NCI-H2107 (cell line): ENCODE results near the gene POLG.

ENCODE experiments used
- DNase-seq: peaks from one replicate; lab custom pipeline; 2025; lab: John Stamatoyannopoulos, UW

Gene POLG

DNA sequence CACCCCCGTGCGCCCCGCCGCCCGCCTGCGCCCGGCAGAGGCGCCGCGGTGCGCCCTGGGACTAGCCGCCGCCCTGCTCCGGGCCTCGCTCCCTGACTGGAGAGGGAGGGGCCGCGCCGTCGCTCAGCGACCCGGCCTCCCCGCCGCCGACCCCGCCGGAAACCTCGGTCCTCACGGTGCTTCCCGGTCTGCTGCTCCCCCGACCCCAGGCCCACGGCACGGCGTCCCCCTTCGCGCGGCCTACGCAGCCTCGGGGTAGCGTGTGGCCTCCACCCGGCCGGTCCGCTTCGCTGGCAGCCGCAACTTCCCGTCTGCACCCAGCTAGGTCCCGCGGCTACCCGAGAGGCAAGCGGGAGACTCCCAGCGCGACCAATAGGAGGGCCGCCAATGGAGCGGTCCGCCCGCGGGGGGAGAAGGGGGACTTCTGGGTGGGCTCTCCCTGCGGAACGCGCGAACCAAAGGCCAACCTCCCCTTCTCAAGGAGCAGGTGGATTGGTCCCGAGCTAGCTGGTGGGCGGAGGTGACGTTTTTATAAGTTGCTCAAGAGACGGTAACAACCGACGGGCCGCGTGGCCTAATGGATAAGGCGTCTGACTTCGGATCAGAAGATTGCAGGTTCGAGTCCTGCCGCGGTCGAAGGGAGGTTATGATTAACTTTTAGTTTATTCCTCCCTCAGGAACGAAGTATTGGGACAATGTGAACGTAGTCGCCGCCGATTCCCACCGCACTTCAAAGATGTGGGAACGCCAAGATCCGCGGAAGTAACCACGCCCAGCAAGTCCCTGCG, at the start of gene POLG:
Gene POLG, minus strand, starts transcription at position 315 of the 788 bp plus-strand sequence. CDS start 1,070 bp downstream, outside the sequence.
- DNase-seq, result peak; percentile 74

DNA sequence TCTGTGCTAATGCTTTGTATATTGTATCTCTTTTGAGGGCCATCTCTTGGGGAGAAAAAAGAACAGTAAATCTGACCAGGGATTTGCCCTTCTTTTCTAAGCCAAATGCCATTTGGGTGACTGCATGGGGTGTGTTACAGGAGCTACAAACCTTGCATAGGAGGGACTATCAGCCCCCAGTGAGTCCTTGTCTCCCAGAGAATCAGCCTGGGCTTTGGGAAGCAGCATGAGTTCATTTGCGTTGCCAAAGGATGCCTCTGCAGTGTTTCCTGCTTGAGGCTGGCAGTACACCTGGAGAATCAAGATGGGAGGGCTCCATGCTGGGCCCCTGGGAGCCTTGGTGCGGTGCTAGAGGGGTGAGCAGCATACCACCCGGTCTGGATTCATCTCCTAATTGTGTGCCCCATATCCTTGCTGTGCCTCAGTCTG, 49.6 kb upstream of the POLG start:
- DNase-seq, result no peak

DNA sequence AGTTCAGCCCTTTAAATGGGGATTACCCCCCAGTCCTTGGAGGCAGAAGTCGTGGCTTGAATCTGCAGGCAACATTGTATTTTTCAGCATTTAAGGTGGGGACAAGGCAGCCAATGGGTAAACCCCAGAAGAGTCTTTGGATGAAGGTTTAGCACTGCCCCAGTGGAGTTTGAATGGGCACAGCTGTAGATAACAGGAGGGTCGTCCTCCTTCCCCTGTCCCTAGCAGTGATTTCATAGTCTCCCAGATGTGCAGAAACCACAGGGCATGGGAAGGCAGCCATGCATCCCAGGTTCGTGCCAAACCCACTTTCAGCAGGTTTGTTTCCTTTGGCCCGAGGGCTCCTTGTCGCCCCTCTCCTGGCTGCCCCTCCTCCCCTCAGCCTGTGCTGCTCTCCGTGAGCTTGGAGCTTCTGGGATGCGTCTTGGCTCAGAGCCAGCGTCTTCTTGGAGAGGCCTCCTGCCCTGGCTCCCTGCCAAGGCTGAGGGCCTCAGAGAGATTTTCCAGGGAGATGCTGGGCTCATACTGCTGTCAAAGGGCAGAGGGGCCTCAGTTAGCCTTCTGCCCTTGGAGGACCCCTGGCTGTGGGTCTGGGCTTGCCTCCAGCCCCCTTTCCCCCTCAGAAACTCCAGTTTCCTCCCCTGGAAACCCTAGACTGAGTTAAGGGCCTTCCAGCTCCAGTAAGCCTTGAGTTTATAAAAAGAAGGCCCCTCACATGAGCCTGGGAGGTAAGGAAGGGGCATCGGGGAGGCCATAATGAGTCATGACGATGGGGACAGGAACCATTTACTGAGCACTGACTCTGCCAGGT, 48.9 kb upstream of the POLG start:
- peak; percentile 10 for DNase-seq

- no peak for DNase-seq
These were observed 47.5 kb upstream of the POLG start for GRCh38 chr15:89381888-89382686.

GRCh38 chr15:89381331-89381730, 46.7 kb upstream of the POLG start:
- no peak for DNase-seq

DNA sequence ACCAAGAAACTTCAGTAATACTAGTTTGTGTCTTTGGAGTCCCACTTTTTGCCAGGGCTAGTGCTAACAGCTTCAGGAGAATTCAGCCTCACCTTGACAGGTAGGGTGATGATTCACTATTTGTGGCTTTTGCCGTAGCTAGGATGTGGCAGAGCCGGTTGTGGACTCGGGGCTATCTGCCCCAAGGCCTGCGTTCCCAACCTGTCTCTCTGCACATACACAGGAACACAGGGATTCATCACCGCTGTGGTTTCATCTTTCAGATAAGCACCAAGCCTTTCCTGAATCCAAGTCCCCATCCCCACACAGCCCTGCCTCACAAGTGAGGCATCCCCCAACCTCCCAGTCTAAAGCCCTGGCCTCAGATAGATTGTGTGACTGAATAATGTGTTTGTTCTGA, 45.2 kb upstream of the POLG start:
- no peak for DNase-seq

GRCh38 chr15:89379251-89379695, 44.6 kb upstream of the POLG start:
- DNase-seq, result no peak

- no peak for DNase-seq
These were observed 43.9 kb upstream of the POLG start for GRCh38 chr15:89378296-89379151.

DNA sequence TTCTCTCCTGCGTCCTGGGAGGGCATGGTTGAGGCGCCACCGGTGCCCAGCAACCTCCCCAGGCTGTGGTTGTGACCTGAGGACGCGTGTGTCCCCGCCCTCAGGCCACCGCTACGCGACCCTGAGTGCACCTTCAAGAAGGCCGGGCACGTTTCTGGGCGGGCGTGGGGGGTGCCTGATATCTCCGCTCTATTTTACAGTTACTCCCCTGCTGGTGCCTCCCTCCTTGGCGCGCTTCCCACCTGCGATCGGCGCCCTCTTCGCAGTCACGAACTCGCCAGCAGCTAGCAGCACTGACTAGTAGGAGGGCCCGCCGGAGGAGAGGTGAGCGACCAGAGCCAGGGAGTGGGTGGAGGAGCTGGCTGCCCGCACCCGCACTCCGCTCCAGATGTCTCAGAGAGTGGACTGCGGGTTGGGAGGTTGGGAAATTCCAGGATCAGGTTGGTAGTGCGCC, 43.2 kb upstream of the POLG start:
- DNase-seq, result no peak

DNA sequence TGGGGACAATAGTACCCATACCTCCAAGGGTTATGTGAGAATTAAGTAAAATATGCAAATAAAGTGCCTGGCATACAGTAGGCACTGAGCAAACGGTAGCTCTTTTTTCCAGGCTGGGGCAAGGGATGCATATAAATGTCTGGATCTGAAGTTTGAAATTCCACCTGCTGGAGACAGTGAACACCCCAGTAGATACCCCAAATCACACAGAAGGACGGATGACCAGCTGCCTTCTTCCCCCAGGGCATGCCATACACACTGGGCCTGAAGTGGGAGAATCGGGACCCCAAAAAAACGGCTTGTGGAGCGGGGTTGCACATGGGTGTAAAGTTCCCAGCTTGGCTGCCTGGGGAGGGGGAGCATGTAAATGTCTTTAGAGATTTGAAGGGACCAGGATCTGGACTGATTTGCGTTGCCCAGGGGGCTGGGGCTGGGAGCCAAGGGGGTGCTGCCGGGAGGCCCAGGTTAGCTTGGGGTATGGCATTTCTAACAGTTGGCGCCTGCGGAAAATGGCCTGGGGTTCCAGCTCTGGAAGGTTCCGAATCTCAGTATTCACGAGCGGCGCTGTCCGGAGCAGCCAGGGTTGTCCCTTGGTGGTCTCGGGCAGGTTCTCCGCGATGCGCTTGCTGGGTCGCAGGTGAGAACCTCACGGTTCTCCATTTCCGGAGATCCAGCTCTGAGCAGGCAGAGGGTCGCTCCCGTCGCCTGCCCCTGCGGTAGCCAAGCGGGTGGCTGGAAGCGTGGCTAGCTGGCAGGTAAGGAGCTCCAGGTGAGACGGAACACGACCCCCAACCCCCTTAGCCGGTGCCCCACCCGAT, 42.6 kb upstream of the POLG start:
- DNase-seq, result no peak

- no peak for DNase-seq
These were observed 41.8 kb upstream of the POLG start for GRCh38 chr15:89376388-89376787.

GRCh38 chr15:89375093-89376005, 40.7 kb upstream of the POLG start:
- no peak for DNase-seq

- no peak for DNase-seq
These were observed 39.7 kb upstream of the POLG start for GRCh38 chr15:89374086-89374981.

DNA sequence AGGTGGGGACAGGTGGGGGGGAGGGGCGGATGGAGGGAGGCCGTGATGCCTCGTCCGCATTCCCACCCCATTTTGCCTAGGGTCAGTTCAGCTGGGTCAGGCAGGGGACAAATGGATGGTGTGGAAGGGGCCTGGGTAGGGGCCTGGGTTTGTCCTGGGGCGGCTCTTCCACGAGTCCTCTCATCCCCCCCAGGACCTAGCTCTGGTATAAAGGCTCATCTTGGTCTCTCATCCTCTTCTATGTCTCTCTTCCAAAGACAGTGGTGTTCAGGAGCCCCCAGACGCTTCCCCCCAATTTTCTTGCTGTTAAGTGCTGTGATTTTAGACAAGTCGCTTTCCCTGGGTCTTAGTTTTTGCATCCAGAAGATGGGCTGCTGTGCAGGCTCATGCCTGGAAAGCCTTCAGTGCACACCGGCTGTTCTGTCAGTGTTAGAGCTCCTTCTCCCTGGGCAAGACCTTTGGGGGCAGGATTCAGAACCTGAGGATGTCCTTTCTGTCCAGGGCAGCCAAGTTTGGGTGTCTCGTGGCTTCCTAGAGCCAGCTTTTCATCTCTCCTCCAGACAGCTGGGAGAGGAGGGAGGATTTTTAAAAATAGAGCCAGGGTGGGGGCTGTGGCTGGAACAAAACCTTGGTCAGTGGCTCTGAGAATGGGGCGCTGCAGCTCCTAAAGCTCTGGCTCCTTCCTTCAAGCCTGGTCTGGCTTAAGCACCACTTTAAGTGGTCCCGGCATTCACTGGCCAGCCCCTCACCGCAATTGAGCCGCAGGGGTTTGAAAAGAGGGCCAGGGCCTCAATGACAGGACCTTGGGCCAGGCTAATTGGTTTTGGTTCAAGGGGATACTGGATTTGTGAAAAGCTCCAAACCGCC, 37.7 kb upstream of the POLG start:
- DNase-seq, result no peak

GRCh38 chr15:89371228-89372044, 36.8 kb upstream of the POLG start:
- DNase-seq, result no peak

DNA sequence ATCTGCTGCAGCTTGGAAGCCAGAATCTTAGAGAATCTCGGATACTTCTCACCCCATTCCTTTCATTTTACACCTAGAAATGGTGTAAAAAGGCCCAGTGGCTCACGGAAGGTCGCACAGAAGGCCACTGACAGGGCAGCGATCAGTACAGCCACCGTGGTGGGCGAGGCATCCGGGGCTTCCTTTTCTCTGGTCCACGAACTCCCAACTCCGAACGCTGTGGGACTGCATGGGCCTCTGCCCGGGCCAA, 36.3 kb upstream of the POLG start:
- no peak for DNase-seq
